ENCODE data around the gene BACH2. TPM values are rescaled to one million over a fixed set of nuclear protein-coding genes. Genes with fewer than 3 reads are reported as not detected.

The BACH2 gene
- total and polyA plus RNA-seq, 10 of the 15 experiments (the other 5 are each of a cell fraction or from before 2014, with no cell fraction given): 0.03 to 0.28 (median 0.04) TPM; not detected in 3

DNA sequence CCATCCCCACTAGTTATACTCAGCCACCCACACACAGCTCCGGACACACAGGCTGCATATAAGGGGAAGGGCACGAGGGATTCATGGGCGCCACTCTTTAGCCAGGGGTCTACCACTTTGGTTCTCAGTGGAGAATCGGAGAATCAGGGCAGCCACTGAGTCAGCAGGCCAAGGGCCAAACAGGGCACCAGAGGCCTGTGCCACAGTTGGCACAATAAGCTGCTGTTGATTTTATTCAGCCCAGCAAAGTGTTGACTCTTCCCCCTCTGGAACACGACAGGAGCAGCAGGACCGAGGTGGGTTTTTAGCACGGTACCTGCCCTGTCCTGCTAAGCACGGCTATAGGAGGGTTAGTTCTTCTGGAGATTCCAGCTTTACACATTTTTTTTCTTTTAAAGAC, 354.0 kb downstream of the BACH2 start:
- peaks cover 2% of the 10 kb centered on the region; the same call in 2 of the 3 replicates for H3K9me3 ChIP-seq (replicated peaks; ENCODE audit: control insufficient read depth, insufficient read depth, low read length)
- FAIRE-seq: no peak
- H3K27me3 ChIP-seq (replicated peaks in 1 of 2; ENCODE audit: control insufficient read depth in 2 of 2, insufficient read depth in 2 of 2, low read length in 1 of 2): no peaks in the 10 kb centered on the region; a peak in 3 of 4 replicates
- BruUV-seq (replicated peaks): no TSS peak
- no peak overlapping the region for H3K4me3 ChIP-seq
- no peaks in the 10 kb centered on the region for H3K79me2 ChIP-seq (ENCODE audit: control insufficient read depth, insufficient read depth, low read length)
- ChIA-PET POLR2A (no interaction called here), RAD21 (ENCODE audit: unreplicated experiment) (interaction anchor here (0.5 to 1.7 kb wide), 2 partner anchors 471 to 536 kb away, joined by 3 to 6 read pairs; no protein-coding TSS in a partner anchor), SMC1A (ENCODE audit: uncharacterized antibody, unreplicated experiment) (interaction anchor here (0.6 to 3.5 kb wide), 3 partner anchors 450 to 538 kb away, joined by 3 to 97 read pairs (median 10); no protein-coding TSS in a partner anchor), CTCF (interaction anchor here (6.9 kb wide), 1 partner anchor 535 kb away, joined by 193 read pairs; no protein-coding TSS in a partner anchor)
- no peaks in the 10 kb centered on the region for H3K4me1 ChIP-seq (ENCODE audit: control insufficient read depth, insufficient read depth, low read length)
- ATAC-seq: no peak
- H3K4me2 ChIP-seq (ENCODE audit: control insufficient read depth, insufficient read depth): no peak overlapping the region
- DNase-seq (ENCODE audit: low read depth, low spot score): no peak
- WGBS (ENCODE audit: insufficient coverage, insufficient replicate concordance, low lambda C conversion rate, missing lambda C conversion rate): 25% methylated on average over 8 of the region's 8 CpGs
- no peaks in the 10 kb centered on the region for H3K36me3 ChIP-seq (ENCODE audit: control insufficient read depth in 2 of 2, insufficient read depth in 2 of 2, low read length in 1 of 2)
- no peaks in the 10 kb centered on the region; the same call in 1 of the 2 replicates for H4K20me1 ChIP-seq (ENCODE audit: control insufficient read depth, insufficient read depth)
- intact Hi-C loops (cut with micrococcal nuclease; ENCODE audit: unreplicated experiment): loop anchor here (5.0 kb wide), 1 partner anchor 235 kb away; no protein-coding TSS in a partner anchor
- H3K27ac ChIP-seq (ENCODE audit: control insufficient read depth, insufficient read depth): no peak overlapping the region
- in situ Hi-C loops (cut with MboI): loop anchor here (10.0 kb wide), 1 partner anchor 452 kb away; no protein-coding TSS in a partner anchor
- no peak overlapping the region for H2AFZ ChIP-seq (ENCODE audit: control insufficient read depth, low read depth, low read length)
- no peak overlapping the region for H3K9ac ChIP-seq (ENCODE audit: control insufficient read depth, insufficient read depth, low read length)
- no peak for TF ChIP-seq SP1 (IDR thresholded peaks at IDR 0.05; ENCODE audit: low read depth, low read length)
- no peak for TF ChIP-seq NR2F1 (conservative IDR thresholded peaks at IDR 0.05)
- no peak for TF ChIP-seq STAT3 (IDR thresholded peaks at IDR 0.05; ENCODE audit: low read depth, low read length)
- no peak for TF ChIP-seq MLLT1 (IDR thresholded peaks at IDR 0.05)
- TF ChIP-seq NFYB (IDR thresholded peaks at IDR 0.05; ENCODE audit: insufficient read depth, low read depth, low read length): no peak
- TF ChIP-seq CREB1 (IDR thresholded peaks at IDR 0.05; ENCODE audit: low read depth): no peak
- no peak for TF ChIP-seq KDM1A (IDR thresholded peaks at IDR 0.05; ENCODE audit: borderline replicate concordance)
- no peak for TF ChIP-seq CREM (IDR thresholded peaks at IDR 0.05; ENCODE audit: low read depth)
- no peak for TF ChIP-seq E4F1 (IDR thresholded peaks at IDR 0.05; ENCODE audit: borderline replicate concordance, partially characterized antibody)
- no peak for TF ChIP-seq BCL11A (IDR thresholded peaks at IDR 0.05; ENCODE audit: low read depth, low read length)
- no peak for TF ChIP-seq FOS (IDR thresholded peaks at IDR 0.05; ENCODE audit: borderline replicate concordance, extremely low read depth, insufficient read length)
- TF ChIP-seq, protein P1, sequence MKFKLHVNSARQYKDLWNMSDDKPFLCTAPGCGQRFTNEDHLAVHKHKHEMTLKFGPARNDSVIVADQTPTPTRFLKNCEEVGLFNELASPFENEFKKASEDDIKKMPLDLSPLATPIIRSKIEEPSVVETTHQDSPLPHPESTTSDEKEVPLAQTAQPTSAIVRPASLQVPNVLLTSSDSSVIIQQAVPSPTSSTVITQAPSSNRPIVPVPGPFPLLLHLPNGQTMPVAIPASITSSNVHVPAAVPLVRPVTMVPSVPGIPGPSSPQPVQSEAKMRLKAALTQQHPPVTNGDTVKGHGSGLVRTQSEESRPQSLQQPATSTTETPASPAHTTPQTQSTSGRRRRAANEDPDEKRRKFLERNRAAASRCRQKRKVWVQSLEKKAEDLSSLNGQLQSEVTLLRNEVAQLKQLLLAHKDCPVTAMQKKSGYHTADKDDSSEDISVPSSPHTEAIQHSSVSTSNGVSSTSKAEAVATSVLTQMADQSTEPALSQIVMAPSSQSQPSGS (IDR thresholded peaks at IDR 0.05; ENCODE audit: low read length): no peak
- no peak for TF ChIP-seq CBX3 (IDR thresholded peaks at IDR 0.05; ENCODE audit: borderline replicate concordance, low read depth)
- TF ChIP-seq, protein P2, sequence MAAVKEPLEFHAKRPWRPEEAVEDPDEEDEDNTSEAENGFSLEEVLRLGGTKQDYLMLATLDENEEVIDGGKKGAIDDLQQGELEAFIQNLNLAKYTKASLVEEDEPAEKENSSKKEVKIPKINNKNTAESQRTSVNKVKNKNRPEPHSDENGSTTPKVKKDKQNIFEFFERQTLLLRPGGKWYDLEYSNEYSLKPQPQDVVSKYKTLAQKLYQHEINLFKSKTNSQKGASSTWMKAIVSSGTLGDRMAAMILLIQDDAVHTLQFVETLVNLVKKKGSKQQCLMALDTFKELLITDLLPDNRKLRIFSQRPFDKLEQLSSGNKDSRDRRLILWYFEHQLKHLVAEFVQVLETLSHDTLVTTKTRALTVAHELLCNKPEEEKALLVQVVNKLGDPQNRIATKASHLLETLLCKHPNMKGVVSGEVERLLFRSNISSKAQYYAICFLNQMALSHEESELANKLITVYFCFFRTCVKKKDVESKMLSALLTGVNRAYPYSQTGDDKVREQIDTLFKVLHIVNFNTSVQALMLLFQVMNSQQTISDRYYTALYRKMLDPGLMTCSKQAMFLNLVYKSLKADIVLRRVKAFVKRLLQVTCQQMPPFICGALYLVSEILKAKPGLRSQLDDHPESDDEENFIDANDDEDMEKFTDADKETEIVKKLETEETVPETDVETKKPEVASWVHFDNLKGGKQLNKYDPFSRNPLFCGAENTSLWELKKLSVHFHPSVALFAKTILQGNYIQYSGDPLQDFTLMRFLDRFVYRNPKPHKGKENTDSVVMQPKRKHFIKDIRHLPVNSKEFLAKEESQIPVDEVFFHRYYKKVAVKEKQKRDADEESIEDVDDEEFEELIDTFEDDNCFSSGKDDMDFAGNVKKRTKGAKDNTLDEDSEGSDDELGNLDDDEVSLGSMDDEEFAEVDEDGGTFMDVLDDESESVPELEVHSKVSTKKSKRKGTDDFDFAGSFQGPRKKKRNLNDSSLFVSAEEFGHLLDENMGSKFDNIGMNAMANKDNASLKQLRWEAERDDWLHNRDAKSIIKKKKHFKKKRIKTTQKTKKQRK (IDR thresholded peaks at IDR 0.05; ENCODE audit: low read depth, low read length): no peak
- no peak for TF ChIP-seq ZBED1 (IDR thresholded peaks at IDR 0.05; ENCODE audit: borderline replicate concordance)
- TF ChIP-seq CEBPB (IDR thresholded peaks at IDR 0.05; ENCODE audit: borderline replicate concordance in 1 of 2, low read depth in 2 of 2, low read length in 2 of 2): no peak
- no peak for TF ChIP-seq TCF7 (IDR thresholded peaks at IDR 0.05; ENCODE audit: borderline replicate concordance)
